Endometrial microvascular endothelial cells (primary cell): ENCODE data around the gene RCAN1. TPM values are rescaled to one million over a fixed set of nuclear protein-coding genes. Genes with fewer than 3 reads are reported as not detected.

Experiments
- in situ Hi-C: cut with HindIII; loops from 2 replicates; pipeline ENCODE4 v1.10.0; 2017; ENCODE audit warnings: low sequenced_read_pairs, low pct_unique_long_range_greater_than_20kb; ENCODE audit errors: inconsistent ontology term
- total RNA-seq: library from RNA; depleted of rRNA; stranded (reverse); fragments of >200 nt; gene quantifications from one replicate; pipeline ENCODE4 v1.2.3, GENCODE V29; 2015; ENCODE audit errors: inconsistent ontology term

The RCAN1 gene
- total RNA-seq, 1 donor from 2014 or later, result 27.2 TPM

- in situ Hi-C loops, result no loop called here
Observed at GRCh38 chr21:34552360-34553098, 62.4 kb downstream of the RCAN1 start.

DNA sequence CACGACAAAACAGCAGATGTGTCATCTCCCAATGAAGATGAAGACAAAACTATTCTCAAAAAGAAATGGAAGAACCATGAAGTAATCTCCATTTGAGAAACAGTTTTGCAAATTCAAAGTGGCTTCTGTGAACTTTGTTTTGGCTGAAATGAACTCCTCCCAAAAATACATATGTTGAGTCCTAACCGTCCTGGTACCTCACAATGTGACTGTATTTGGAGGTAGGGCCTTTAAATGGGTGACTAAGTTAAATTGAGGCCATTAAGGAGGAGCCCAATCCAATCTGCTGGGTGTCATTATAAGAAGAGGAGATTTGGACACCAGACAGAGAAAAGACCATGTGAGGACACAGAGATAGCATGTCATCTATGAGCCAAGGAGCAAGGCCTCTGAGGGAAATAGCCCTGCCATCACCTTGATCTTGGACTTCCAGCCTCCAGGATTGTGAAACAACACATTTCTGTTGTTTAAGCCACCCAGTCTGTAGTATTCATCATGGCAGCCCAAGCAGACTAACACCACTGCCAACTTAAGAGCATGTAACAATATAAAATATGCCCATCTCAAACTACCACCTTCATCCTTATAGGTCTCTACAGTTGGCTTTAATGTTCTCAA, 64.6 kb downstream of the RCAN1 start:
- in situ Hi-C loops, result no loop called here

DNA sequence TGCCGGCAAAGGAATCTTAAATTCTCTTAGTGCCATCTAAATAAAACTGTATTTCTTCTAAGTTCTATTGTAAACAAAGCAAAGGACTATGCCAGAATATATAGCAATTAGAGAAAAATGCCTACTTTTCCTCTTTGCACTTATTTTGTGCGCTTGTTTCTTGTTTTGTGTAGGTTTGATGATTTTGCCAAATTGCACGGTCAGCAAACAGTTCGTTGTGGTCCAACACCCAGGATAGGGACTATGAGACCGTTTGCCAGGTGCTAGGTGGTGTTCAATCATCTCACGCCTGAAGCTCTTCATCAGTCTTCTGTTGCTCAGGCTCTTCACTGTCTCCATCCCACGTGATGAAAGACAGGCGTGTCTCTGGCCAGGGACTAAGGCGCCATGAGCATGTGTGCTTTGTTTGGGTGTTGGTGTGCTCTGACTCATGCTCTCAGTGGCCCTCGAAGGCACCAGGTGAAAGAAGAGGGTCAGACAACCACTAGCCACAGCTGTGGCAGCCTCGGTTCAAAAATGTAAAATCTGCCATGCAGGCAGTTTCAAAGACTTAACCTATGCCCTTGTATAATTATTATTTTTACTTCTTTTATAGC, 66.0 kb downstream of the RCAN1 start:
- in situ Hi-C loops, result no loop called here

GRCh38 chr21:34546542-34546941, 68.4 kb downstream of the RCAN1 start:
- in situ Hi-C loops, result no loop called here

DNA sequence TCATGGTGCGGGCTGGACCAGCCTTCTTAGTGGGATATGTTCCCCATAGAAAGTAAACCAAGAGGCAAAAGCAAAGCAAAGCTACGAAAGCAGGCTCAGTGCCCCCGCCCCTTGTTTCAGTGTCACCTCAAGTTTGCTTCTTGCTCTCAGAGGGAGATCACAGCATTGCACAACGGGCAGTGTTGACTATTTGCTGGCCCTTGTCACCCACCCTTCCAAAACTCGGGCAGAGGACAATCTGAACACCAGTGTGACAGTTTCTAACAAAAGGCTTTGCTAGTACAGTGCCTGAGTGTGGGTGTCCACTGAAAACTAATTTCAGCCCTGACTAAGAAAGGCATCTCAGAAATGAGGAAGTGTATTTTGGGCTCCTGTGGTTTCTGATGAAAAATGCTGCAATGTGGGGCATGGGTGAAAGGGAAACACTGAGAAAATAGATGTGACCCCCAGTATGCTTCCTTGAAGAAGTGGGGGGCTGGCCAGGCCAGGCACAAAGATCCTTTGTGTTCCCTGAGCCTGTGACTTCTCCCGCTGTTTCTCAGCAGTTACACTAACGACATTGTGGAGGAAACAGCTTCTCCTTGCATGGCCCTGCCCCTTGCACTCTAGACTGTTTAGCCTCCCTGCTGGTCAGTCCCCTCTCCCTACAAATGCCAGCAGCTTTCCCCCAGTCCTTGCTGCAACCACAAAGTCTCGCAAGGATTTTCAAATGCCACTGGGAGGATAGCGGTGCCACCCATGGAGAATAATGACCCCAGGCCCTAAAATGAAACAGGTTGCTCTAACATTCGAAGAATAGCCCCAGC, 69.6 kb downstream of the RCAN1 start:
- in situ Hi-C loops, result no loop called here

GRCh38 chr21:34544032-34544496, 70.8 kb downstream of the RCAN1 start:
- in situ Hi-C loops, result no loop called here

DNA sequence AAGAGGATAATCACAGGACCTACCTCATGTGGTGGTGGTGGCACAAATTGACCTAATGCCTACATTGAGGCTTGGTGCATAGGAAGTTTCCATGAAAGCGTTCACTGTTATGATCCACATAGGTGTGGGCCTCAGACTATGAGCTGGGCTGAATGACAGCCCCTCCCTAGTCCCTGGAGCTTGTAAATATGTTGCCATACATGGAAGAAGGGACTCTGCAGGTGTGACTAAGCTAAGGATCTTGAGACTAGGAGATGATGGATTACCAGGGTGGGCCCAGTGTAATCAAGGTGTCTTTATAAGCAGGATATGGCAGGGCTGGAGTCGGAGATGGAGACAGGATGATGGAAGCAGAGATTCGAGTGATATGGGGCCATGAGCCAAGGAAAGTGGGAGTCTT, 71.9 kb downstream of the RCAN1 start:
- in situ Hi-C loops, result no loop called here

DNA sequence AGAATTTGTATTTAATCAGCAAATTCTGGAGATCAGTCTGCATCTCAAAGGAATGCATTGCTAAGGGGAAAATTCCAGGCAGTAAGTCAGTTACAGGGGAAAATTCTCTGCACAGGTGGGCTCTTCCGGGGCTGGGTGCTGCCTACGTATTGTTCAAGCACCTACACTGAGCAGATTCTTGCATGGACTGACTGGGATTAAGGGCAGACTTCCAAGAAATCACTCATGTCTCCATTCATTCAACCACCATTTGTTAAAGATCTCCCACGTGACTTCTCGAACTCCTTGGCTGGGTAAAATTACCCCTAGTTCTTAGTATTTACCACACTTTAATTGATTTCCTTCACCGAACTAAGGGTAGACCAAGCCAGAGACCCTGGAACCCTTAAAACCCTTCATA, 74.7 kb downstream of the RCAN1 start:
- in situ Hi-C loops, result no loop called here

GRCh38 chr21:34537838-34538237, 77.1 kb downstream of the RCAN1 start:
- in situ Hi-C loops, result no loop called here

GRCh38 chr21:34536820-34537219, 78.1 kb downstream of the RCAN1 start:
- in situ Hi-C loops, result no loop called here

- in situ Hi-C loops, result no loop called here
Observed at GRCh38 chr21:34536311-34536710, 78.6 kb downstream of the RCAN1 start.

DNA sequence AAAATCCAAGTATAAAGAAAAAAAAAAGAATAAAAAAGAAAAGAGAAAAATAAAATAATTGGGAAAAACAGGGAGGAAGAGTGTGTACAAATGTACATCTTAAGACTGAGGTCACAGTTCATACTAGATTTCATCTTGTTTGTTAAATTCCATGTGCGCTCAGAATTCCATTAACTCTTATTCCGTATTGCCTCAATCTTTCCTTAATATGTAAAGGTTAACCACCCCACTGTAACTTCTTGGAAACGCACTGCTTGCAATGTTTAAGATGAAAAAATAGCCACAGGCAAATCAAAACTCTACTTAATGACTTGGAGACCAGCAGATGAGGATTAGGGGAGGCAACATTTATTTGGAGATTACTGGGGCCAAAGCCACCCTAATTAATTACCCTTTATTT, 79.0 kb downstream of the RCAN1 start:
- in situ Hi-C loops, result no loop called here

DNA sequence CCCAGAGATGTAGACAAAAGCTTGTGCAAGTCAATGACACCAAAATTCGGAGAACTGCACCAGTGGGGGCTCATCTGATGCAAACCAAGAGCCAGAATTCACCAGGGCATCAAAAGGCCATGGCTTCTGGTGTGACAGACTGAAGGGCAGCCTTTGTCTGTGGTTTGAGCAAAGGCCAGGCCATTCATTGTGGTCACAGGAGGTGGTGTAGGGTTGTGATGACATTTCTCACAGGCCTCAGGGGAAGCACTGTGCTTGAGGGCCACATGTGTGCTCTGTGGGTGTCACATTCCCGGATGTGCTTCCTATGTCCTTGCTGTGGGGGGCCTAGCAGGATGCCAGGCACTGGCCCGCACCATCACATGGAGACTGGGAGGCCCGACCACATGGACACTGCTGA, 80.4 kb downstream of the RCAN1 start:
- in situ Hi-C loops, result no loop called here

- in situ Hi-C loops, result no loop called here
Observed at GRCh38 chr21:34533938-34534337, 81.0 kb downstream of the RCAN1 start.

DNA sequence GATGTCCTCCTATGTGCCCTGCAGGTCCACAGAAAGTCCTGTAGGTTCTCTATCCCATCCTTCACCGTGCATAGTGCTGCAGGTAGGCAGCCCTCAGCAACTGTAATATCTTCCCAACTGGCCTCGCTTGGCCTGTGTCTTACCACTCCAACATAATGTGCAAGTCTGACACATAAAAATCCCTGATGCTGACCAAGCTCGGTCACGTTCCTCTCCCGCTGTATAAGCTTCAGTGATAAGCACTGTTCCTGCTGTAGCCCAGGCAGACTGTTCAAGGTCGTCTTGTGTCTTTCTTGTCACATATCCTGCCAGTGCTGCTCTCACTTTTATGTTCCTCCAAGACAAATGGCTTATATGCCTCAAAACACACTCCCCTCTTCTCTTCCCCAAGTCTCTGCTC, 83.5 kb downstream of the RCAN1 start:
- in situ Hi-C loops, result no loop called here

- in situ Hi-C loops, result no loop called here
Observed at GRCh38 chr21:34530261-34530660, 84.7 kb downstream of the RCAN1 start.

DNA sequence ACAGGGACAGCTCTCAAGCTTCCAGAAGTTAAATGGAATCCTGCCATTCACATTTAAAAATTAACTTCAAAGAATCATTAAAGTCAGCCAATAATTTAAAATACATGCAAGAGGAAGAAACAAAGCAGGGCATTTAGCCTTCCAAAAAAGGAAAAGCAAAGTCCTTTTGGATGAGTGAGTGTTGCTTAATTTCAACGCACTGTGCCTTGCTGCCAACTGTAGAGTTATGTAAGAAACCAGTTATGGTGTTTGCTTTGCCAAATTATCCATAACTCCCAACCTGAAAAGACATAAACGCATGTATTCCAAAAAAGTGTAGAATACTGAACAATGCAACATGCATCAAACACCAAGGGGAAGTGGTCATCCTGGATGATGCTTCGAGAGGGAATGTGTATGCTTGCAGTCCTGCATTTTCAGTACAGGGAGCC, 86.8 kb downstream of the RCAN1 start:
- in situ Hi-C loops, result no loop called here

- in situ Hi-C loops, result no loop called here
Observed at GRCh38 chr21:34526618-34527290, 88.2 kb downstream of the RCAN1 start.

DNA sequence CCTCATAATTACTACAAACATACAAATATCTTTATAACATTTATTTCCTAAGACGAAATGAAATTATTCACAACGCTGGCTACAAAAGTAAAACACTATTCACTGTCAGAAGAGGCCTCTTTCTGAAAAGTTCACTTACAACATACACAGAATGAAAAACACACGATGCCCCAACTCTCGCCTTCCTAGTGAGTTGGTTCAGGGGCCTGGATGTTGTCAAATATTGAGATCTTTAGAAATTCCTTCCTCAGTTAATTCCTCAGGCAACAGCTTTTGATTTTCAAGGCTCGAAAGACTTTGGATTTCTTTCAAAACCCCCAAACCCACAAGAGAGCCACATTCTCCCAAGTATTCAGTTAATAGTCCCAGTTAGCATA, 88.7 kb downstream of the RCAN1 start:
- in situ Hi-C loops, result no loop called here
